Neural cell (in vitro differentiated cells): ENCODE results near the gene C2orf68. TPM values are rescaled to one million over a fixed set of nuclear protein-coding genes. Genes with fewer than 3 reads are reported as not detected.

ENCODE experiments used
- H2AFZ ChIP-seq: fragments of 200-600, 300-800 bp; sonication (generic), shearing (Covaris generic); 2 replicates; pipeline ENCODE4 v1.6.0; 2014; ENCODE audit warnings: low read depth, mild to moderate bottlenecking, antibody characterized with exemption, low read length, moderate library complexity
- H3F3A ChIP-seq: fragments of 200-600 bp; shearing (Covaris generic); 2 replicates; pipeline ENCODE4 v1.6.1; 2016; ENCODE audit warnings: mild to moderate bottlenecking, moderate library complexity, mixed read lengths, antibody characterized with exemption, low read length; ENCODE audit not compliant: insufficient read depth, poor library complexity, severe bottlenecking
- H3K27ac ChIP-seq: fragments of 200-600, 300-800 bp; sonication (generic), shearing (Covaris generic); 2 replicates; pipeline ENCODE4 v1.5.1; 2014; ENCODE audit warnings: mild to moderate bottlenecking, low read length, moderate library complexity
- H3K27me3 ChIP-seq: fragments of 300-800, 200-600 bp; sonication (generic), shearing (Covaris generic); 2 replicates; pipeline ENCODE4 v1.6.0; 2014; ENCODE audit warnings: mild to moderate bottlenecking, low read depth, low read length, moderate library complexity; ENCODE audit not compliant: insufficient read depth
- H3K36me3 ChIP-seq: fragments of 300-800, 200-600 bp; sonication (generic), shearing (Covaris generic); 2 replicates; pipeline ENCODE4 v1.5.1; 2014; ENCODE audit warnings: mild to moderate bottlenecking, antibody characterized with exemption, low read length, moderate library complexity; ENCODE audit not compliant: insufficient read depth
- H3K4me2 ChIP-seq: fragments of 300-800, 200-600 bp; sonication (generic), shearing (Covaris generic); 2 replicates; pipeline ENCODE4 v1.6.0; 2014; ENCODE audit warnings: mild to moderate bottlenecking, low read length
- H3K4me3 ChIP-seq: fragments of 300-800, 200-600 bp; sonication (generic), shearing (Covaris generic); 2 replicates; pipeline ENCODE4 v1.5.1; 2014; ENCODE audit warnings: mild to moderate bottlenecking, low read length, moderate library complexity
- H3K79me2 ChIP-seq: fragments of 200-600 bp; shearing (Covaris generic); replicated peaks from 2 replicates; pipeline ENCODE4 v1.6.0; 2014; ENCODE audit warnings: mild to moderate bottlenecking, low read length, moderate library complexity; ENCODE audit not compliant: insufficient read depth
- H3K9ac ChIP-seq: fragments of 300-800, 200-600 bp; sonication (generic), shearing (Covaris generic); 2 replicates; pipeline ENCODE4 v1.6.1; 2016; ENCODE audit warnings: mild to moderate bottlenecking, low read length, mixed read lengths
- H3K9me2 ChIP-seq: fragments of 200-600 bp; shearing (Covaris generic); 2 replicates; pipeline ENCODE4 v1.6.1; 2016; ENCODE audit warnings: mild to moderate bottlenecking, low read length, mixed read lengths; ENCODE audit not compliant: insufficient read depth
- H3K9me3 ChIP-seq: fragments of 200-600, 300-800 bp; sonication (generic), shearing (Covaris generic); 2 replicates; pipeline ENCODE4 v1.6.1; 2016; ENCODE audit warnings: mild to moderate bottlenecking, mixed run types, low read length, moderate library complexity, mixed read lengths
- H4K20me1 ChIP-seq: fragments of 200-600 bp; shearing (Covaris generic); 2 replicates; pipeline ENCODE4 v1.6.1; 2016; ENCODE audit warnings: mild to moderate bottlenecking, mixed run types; ENCODE audit not compliant: insufficient read depth
- EP300 ChIP-seq: fragments of 450-650 bp; conservative IDR thresholded peaks from 2 replicates; pipeline ENCODE4 v1.6.1; 2014; ENCODE audit warnings: antibody characterized with exemption, mild to moderate bottlenecking, moderate library complexity; ENCODE audit not compliant: poor library complexity, severe bottlenecking
- EZH2 ChIP-seq: fragments of 200-600, 300-800 bp; shearing (Covaris generic), sonication (generic); IDR thresholded peaks from 2 replicates; pipeline ENCODE4 v1.6.1; 2014; ENCODE audit warnings: antibody characterized with exemption, low read length, borderline replicate concordance, mild to moderate bottlenecking; ENCODE audit not compliant: insufficient read depth, poor library complexity, severe bottlenecking
- MXI1 ChIP-seq: fragments of 450-650 bp; conservative IDR thresholded peaks from 2 replicates; pipeline ENCODE4 v1.6.1; 2014; ENCODE audit warnings: antibody characterized with exemption, mild to moderate bottlenecking; ENCODE audit not compliant: poor library complexity, severe bottlenecking
- POLR2AphosphoS5 ChIP-seq: IDR thresholded peaks from 2 replicates; pipeline ENCODE4 v1.6.1; 2012
- RAD21 ChIP-seq: fragments of 450-650 bp; conservative IDR thresholded peaks from 2 replicates; pipeline ENCODE4 v1.6.1; 2014; ENCODE audit warnings: antibody characterized with exemption, mild to moderate bottlenecking, moderate library complexity
- SMC3 ChIP-seq: fragments of 450-650 bp; conservative IDR thresholded peaks from 2 replicates; pipeline ENCODE4 v1.6.1; 2014; ENCODE audit warnings: antibody characterized with exemption, mild to moderate bottlenecking, moderate library complexity; ENCODE audit not compliant: poor library complexity
- TAF1 ChIP-seq: IDR thresholded peaks from 2 replicates; pipeline ENCODE4 v1.6.1; 2012; ENCODE audit warnings: low read depth
- polyA plus RNA-seq: library from polyadenylated mRNA; depleted of rRNA; stranded (reverse); fragments of >200 nt; gene quantifications from 2 replicates; pipeline ENCODE4 v1.2.3, GENCODE V29; 2014
- TF ChIP-seq, protein P1 (sequence below): IDR thresholded peaks from 2 replicates; pipeline ENCODE4 v1.6.1; 2012; ENCODE audit warnings: borderline replicate concordance
- TF ChIP-seq, protein P2 (sequence below): fragments of 450-650 bp; IDR thresholded peaks from 2 replicates; pipeline ENCODE4 v1.5.1; 2014; ENCODE audit warnings: antibody characterized with exemption, mild to moderate bottlenecking, moderate library complexity; ENCODE audit not compliant: poor library complexity, severe bottlenecking

The C2orf68 gene
- polyA plus RNA-seq, 1 donor from 2014 or later: 28.0 TPM

DNA sequence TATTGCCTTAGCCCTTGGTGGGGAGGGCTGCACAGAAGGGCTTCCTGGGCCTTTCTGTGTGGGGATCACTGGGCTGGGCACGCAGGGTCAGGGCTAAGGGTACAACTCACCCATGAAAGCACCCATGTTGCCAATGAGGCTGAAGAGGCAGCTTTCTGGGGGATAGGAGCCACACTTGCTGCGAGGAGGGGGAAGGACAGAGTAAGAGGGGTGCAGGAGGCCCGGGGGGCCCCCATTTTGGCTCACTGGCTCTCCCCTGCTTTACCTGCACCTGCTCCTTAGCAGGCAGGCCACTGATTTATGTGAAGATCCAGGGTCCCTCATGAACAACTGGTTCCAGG, 11.7 kb downstream of the C2orf68 start:
- Histone ChIP-seq H3K4me2 (no peak overlapping the region), H3K27ac (no peak overlapping the region), H3K4me3 (no peak overlapping the region), H3K9me2 (no peaks in the 10 kb centered on the region), H4K20me1 (no peaks in the 10 kb centered on the region), H3K36me3 (no peaks in the 10 kb centered on the region), H3K27me3 (no peaks in the 10 kb centered on the region), H3F3A (no peaks in the 10 kb centered on the region), H2AFZ (no peak overlapping the region), H3K9me3 (no peaks in the 10 kb centered on the region), H3K9ac (no peak overlapping the region), H3K79me2 (peaks cover 11% of the 10 kb centered on the region)
- TF ChIP-seq EP300: no peak
- no peak for TF ChIP-seq TAF1
- no peak for TF ChIP-seq EZH2
- TF ChIP-seq, protein P1, sequence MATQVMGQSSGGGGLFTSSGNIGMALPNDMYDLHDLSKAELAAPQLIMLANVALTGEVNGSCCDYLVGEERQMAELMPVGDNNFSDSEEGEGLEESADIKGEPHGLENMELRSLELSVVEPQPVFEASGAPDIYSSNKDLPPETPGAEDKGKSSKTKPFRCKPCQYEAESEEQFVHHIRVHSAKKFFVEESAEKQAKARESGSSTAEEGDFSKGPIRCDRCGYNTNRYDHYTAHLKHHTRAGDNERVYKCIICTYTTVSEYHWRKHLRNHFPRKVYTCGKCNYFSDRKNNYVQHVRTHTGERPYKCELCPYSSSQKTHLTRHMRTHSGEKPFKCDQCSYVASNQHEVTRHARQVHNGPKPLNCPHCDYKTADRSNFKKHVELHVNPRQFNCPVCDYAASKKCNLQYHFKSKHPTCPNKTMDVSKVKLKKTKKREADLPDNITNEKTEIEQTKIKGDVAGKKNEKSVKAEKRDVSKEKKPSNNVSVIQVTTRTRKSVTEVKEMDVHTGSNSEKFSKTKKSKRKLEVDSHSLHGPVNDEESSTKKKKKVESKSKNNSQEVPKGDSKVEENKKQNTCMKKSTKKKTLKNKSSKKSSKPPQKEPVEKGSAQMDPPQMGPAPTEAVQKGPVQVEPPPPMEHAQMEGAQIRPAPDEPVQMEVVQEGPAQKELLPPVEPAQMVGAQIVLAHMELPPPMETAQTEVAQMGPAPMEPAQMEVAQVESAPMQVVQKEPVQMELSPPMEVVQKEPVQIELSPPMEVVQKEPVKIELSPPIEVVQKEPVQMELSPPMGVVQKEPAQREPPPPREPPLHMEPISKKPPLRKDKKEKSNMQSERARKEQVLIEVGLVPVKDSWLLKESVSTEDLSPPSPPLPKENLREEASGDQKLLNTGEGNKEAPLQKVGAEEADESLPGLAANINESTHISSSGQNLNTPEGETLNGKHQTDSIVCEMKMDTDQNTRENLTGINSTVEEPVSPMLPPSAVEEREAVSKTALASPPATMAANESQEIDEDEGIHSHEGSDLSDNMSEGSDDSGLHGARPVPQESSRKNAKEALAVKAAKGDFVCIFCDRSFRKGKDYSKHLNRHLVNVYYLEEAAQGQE: no peak
- TF ChIP-seq, protein P2, sequence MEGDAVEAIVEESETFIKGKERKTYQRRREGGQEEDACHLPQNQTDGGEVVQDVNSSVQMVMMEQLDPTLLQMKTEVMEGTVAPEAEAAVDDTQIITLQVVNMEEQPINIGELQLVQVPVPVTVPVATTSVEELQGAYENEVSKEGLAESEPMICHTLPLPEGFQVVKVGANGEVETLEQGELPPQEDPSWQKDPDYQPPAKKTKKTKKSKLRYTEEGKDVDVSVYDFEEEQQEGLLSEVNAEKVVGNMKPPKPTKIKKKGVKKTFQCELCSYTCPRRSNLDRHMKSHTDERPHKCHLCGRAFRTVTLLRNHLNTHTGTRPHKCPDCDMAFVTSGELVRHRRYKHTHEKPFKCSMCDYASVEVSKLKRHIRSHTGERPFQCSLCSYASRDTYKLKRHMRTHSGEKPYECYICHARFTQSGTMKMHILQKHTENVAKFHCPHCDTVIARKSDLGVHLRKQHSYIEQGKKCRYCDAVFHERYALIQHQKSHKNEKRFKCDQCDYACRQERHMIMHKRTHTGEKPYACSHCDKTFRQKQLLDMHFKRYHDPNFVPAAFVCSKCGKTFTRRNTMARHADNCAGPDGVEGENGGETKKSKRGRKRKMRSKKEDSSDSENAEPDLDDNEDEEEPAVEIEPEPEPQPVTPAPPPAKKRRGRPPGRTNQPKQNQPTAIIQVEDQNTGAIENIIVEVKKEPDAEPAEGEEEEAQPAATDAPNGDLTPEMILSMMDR: no peak
- no peak for TF ChIP-seq SMC3
- TF ChIP-seq MXI1: no peak
- TF ChIP-seq RAD21: no peak
- no peak for TF ChIP-seq POLR2AphosphoS5

DNA sequence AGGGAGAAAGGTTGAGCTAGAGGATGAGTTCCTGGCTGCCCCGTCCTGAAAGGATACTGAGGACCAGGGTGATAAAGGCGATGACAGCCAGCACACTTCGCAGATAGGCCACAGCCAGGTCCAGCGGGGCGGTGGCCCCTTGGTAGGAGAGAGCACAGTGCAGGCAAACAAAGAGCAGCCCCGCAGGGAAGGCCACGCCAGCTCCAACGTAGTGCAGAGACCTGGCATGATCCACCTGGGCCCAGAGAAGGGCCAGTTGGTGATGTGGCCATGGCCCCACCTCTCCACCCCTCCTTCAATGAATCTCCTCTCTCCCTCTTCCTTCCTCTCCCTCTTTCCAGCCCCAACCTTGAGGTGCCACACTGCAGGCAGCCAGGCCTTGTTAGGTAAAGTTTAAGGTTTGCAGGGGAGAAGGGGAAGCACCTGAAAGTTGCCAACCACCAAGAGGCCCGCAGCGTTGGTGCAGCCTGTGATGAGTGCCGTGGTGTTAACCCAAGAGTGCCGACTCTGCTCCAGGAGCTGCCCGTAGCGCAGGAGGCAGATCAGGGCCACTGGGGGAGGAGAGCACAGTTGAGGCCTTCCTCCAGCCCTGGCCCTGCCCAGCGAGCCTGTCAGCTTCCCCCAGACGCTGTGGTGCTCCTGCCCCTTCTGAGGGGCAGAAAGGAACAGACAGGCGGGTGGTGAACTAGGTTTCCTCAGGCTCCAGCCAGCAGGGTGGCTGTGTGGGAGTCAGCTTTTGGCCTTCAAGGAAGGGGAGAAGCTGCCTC, 12.2 kb downstream of the C2orf68 start:
- no peaks in the 10 kb centered on the region for H3K27me3 ChIP-seq
- TF ChIP-seq POLR2AphosphoS5 (no peak), SMC3 (no peak), MXI1 (no peak), TAF1 (no peak), EP300 (no peak), EZH2 (no peak)
- TF ChIP-seq, protein P2: no peak
- TF ChIP-seq, protein P1: no peak
- H4K20me1 ChIP-seq: no peaks in the 10 kb centered on the region
- no peaks in the 10 kb centered on the region for H3K36me3 ChIP-seq
- H3K4me2 ChIP-seq: no peak overlapping the region
- H3K9me3 ChIP-seq: no peaks in the 10 kb centered on the region
- no peak overlapping the region for H3K9ac ChIP-seq
- no peak overlapping the region for H3K4me3 ChIP-seq
- H3F3A ChIP-seq: no peaks in the 10 kb centered on the region
- no peak overlapping the region for H2AFZ ChIP-seq
- H3K27ac ChIP-seq: no peak overlapping the region
- H3K79me2 ChIP-seq: peaks cover 11% of the 10 kb centered on the region
- no peaks in the 10 kb centered on the region for H3K9me2 ChIP-seq
